Fibroblast of upper back skin (primary cell): ENCODE results near the gene GRM8.

Experiments used
- DNase-seq: peaks from one replicate; pipeline ENCODE4 v3.0.0-alpha.2; 2013

Gene GRM8

GRCh38 chr7:127146746-127147536 lies 105.8 kb downstream of the GRM8 start:
- DNase-seq: no peak

GRCh38 chr7:127137146-127137545 lies 115.6 kb downstream of the GRM8 start:
- DNase-seq: no peak

GRCh38 chr7:127135871-127136485 lies 116.8 kb downstream of the GRM8 start:
- no peak for DNase-seq

GRCh38 chr7:127123220-127123619 lies 129.5 kb downstream of the GRM8 start:
- DNase-seq: no peak

GRCh38 chr7:127119517-127119916 lies 133.2 kb downstream of the GRM8 start:
- no peak for DNase-seq

GRCh38 chr7:127114742-127115265 lies 137.9 kb downstream of the GRM8 start:
- DNase-seq: no peak

- peak; percentile 31 for DNase-seq
Observed at GRCh38 chr7:127107601-127108007, 145.1 kb downstream of the GRM8 start.

GRCh38 chr7:127093340-127093739 lies 159.4 kb downstream of the GRM8 start:
- DNase-seq: no peak

GRCh38 chr7:127091620-127092019 lies 161.1 kb downstream of the GRM8 start:
- DNase-seq: no peak

- DNase-seq: no peak
Observed at GRCh38 chr7:127089146-127089545, 163.6 kb downstream of the GRM8 start.

GRCh38 chr7:127081539-127081938 lies 171.2 kb downstream of the GRM8 start:
- no peak for DNase-seq

- DNase-seq: no peak
Observed at GRCh38 chr7:127080576-127080975, 172.2 kb downstream of the GRM8 start.

GRCh38 chr7:127066974-127067373 lies 185.8 kb downstream of the GRM8 start:
- DNase-seq: no peak

GRCh38 chr7:127059475-127059874 lies 193.3 kb downstream of the GRM8 start:
- no peak for DNase-seq

- DNase-seq: no peak
Observed at GRCh38 chr7:127057918-127058317, 194.8 kb downstream of the GRM8 start.

GRCh38 chr7:127056202-127056601 lies 196.5 kb downstream of the GRM8 start:
- no peak for DNase-seq

GRCh38 chr7:127047521-127047920 lies 205.2 kb downstream of the GRM8 start:
- DNase-seq: no peak

- no peak for DNase-seq
Observed at GRCh38 chr7:127041689-127042452, 210.9 kb downstream of the GRM8 start.

- DNase-seq: no peak
Observed at GRCh38 chr7:127040042-127040441, 212.7 kb downstream of the GRM8 start.

- no peak for DNase-seq
Observed at GRCh38 chr7:127039541-127039940, 213.2 kb downstream of the GRM8 start.

- no peak for DNase-seq
Observed at GRCh38 chr7:127035203-127035849, 217.4 kb downstream of the GRM8 start.

- DNase-seq: no peak
Observed at GRCh38 chr7:127034186-127034806, 218.4 kb downstream of the GRM8 start.

GRCh38 chr7:127029823-127030222 lies 222.9 kb downstream of the GRM8 start:
- no peak for DNase-seq
